GM20431 (cell line): ENCODE results near the gene PLEKHB2.
"Not testable (repeated sequence)": the region's sequence is repeated elsewhere in the genome, so short reads cannot be mapped to it uniquely, and the experiment has no call there.

Experiments
- in situ Hi-C: fragments of 300-500 bp; cut with MseI, MboI; formaldehyde crosslinking; loops from one replicate; pipeline ENCODE4 v1.15.0; 2020; ENCODE audit warnings: low sequenced_read_pairs; ENCODE audit not compliant: unreplicated experiment

Gene PLEKHB2

DNA sequence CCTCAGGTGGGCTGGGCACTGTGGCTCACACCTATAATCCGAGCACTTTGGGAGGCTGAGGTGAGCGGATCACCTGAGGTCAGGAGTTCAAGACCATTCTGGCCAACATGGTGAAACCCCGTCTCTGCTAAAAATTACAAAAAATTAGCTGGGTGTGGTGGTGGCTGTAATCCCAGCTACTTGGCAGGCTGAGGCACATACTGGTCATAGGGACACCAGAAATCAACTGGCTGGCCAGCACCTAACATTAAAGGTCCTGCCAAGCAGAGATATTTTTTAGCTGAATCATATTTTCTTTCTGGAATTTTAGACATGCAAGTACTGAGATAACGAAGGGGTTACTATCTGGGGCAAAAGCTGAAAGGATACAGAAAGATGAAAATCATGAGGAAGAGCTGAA, 76.3 kb downstream of the PLEKHB2 start:
- in situ Hi-C loops, result not testable (repeated sequence)

DNA sequence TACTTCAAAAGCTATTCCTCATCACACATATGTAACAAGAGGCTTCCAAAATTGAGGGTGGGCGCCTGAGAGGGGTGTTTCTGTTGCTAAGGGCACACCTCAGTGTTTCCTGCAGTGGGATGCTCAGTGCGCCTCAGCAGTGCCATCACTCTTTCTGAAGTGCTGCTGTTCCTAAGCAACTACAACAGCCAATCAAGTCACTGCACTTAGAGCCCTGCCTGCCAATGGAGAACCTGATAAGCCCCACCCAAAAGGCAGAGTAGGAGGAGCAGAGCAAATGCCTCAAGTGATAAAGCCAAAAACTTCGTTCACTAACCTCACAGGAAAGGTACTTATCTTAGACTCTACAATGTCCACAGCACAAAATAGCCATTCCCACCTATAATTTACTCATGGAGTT, 88.3 kb downstream of the PLEKHB2 start:
- in situ Hi-C loops, result not testable (repeated sequence)

DNA sequence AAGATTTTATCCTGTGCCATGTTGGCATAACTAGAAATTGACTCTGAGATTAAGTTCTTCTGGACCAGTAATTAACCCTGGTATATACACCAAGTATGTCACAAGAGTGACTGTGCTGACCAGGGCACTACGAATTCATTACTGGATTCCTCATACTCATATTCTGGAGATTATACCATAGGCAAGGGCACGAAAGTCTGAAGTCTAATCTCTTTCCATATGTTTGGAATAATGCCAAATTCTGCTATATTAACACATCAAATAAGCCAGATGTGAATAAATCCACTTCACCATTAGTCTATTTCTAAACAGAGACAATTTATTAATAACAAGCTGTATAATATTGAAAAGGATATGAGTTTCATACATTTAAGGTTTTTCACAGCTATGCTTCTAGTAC, 91.0 kb downstream of the PLEKHB2 start:
- in situ Hi-C loops, result not testable (repeated sequence)
